NT2/D1 (cell line): ENCODE data around the gene SLC26A4.

Source experiments
- SUZ12 ChIP-seq: IDR thresholded peaks from 2 replicates; pipeline ENCODE4 v1.6.1; 2011; ENCODE audit not compliant: insufficient read length, insufficient read depth; ENCODE audit errors: extremely low read depth
- YY1 ChIP-seq: IDR thresholded peaks from 2 replicates; pipeline ENCODE4 v1.6.1; 2011; ENCODE audit not compliant: insufficient read length, insufficient read depth
- ZNF274 ChIP-seq: IDR thresholded peaks from 2 replicates; pipeline ENCODE4 v1.6.1; 2011; ENCODE audit warnings: mild to moderate bottlenecking, low read depth, low read length

GRCh38 chr7:107682886-107683285 is 22.3 kb downstream of the SLC26A4 start:
- no peak for TF ChIP-seq SUZ12
- TF ChIP-seq ZNF274, result no peak
- TF ChIP-seq YY1, result no peak
